Thoracic aorta (tissue), 2 donors: Measurements from ENCODE around the gene SHISA4. TPM values are rescaled to one million over a fixed set of nuclear protein-coding genes. Genes with fewer than 3 reads are reported as not detected.

Source experiments
- ATAC-seq: fragments of 150-250 bp; one replicate; pipeline ENCODE4 v1.8.0; 2017; ENCODE audit warnings: low read depth; ENCODE audit not compliant: insufficient number of reproducible peaks, low FRiP score
- DNase-seq: peaks from one replicate; pipeline ENCODE4 v3.0.0-alpha.2; 2020; ENCODE audit warnings: low spot score
- H3K27ac ChIP-seq, 2 donors: fragments of 200-600 bp; sonication (generic); 1 replicate in 1 of 2; 2 replicates in 1 of 2; pipeline ENCODE4 v1.5.1; 2016; ENCODE audit warnings: mild to moderate bottlenecking in 2 of 2, moderate library complexity in 2 of 2
- H3K27me3 ChIP-seq: fragments of 200-600 bp; sonication (generic); replicated peaks from 2 replicates; pipeline ENCODE4 v1.6.0; 2016; ENCODE audit warnings: mild to moderate bottlenecking; ENCODE audit not compliant: insufficient read depth
- H3K36me3 ChIP-seq: fragments of 200-600 bp; sonication (generic); one replicate; pipeline ENCODE4 v1.5.1; 2016
- H3K4me1 ChIP-seq, 2 donors: fragments of 200-600 bp; sonication (generic); 1 replicate in 1 of 2; 2 replicates in 1 of 2; pipeline versions ENCODE4 v1.5.1 to v1.6.0; 2016; ENCODE audit warnings: low read depth in 2 of 2, mild to moderate bottlenecking in 1 of 2; ENCODE audit not compliant: control insufficient read depth in 1 of 2
- H3K4me3 ChIP-seq: fragments of 200-600 bp; sonication (generic); 2 replicates; pipeline ENCODE4 v1.5.1; 2016; ENCODE audit warnings: mild to moderate bottlenecking
- H3K9me3 ChIP-seq: fragments of 200-600 bp; sonication (generic); 2 replicates; pipeline ENCODE4 v1.5.1; 2016
- CTCF ChIP-seq: fragments of 200-600 bp; sonication (generic); IDR thresholded peaks from one replicate; pipeline ENCODE4 v1.5.1; 2019; ENCODE audit warnings: antibody characterized with exemption
- total RNA-seq, 2 donors: library from RNA; depleted of rRNA; stranded (reverse); fragments of >200 nt; gene quantifications; one replicate each; pipeline versions ENCODE4 v1.1.0 to v1.2.3, GENCODE V29; 2016

The SHISA4 gene
- total RNA-seq, 2 donors from 2014 or later, result 38.9 to 115 TPM

DNA sequence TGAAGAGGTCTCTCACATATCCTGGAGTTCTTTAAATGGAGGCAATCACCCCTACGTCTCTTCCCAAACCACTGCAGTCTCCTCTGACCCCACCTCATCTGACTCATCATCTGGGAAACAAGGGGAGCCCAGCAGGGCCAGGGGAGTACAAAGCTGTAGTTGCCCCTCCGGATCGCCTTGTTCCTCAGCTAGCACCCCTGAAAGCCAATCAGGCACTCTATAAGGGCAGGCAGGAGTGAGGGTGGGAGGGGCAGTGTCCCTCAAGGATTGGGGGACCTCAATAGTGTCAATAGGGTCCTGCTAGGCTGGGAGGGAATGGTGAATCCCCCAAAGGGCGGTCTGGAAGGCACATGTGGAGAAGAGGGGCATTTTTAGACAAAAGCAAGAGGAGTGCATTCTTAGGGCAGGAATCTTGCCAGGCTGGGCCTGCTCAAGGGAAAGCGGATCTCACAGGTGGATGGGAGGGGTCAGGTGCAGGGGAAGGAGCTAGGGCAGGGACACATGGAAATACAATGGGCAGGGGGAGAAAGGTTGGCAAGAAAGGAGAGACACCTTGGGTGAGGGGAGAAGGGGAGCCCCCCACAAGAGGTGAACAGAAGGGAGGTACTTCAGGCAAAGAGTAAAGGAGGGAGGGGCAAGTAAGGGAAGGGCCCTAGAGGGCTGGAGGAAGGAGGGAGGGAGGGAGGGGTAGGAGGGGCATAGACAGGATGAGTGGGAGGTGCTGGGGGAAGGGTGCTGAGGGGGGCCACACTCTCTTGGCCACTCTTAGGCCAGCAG is 5.8 kb downstream of the SHISA4 start:
- Histone ChIP-seq H3K4me1 (peaks cover 29 to 76% of the 10 kb centered on the region in 2 donors), H3K36me3 (peaks cover 32% of the 10 kb centered on the region), H3K4me3 (no peak overlapping the region), H3K27ac (peak overlapping the region; percentile 93 to 96), H3K9me3 (no peaks in the 10 kb centered on the region), H3K27me3 (no peaks in the 10 kb centered on the region)
- DNase-seq, result no peak
- ATAC-seq, result no peak
- TF ChIP-seq CTCF, result no peak

- H3K9me3 ChIP-seq, result no peaks in the 10 kb centered on the region
- no peak for TF ChIP-seq CTCF
- ATAC-seq (no peak), DNase-seq (no peak)
- H3K27ac ChIP-seq, result peak overlapping the region; percentile 93 to 96
- H3K4me1 ChIP-seq, result peaks cover 32 to 78% of the 10 kb centered on the region in 2 donors
- H3K4me3 ChIP-seq, result no peak overlapping the region
- H3K27me3 ChIP-seq, result no peaks in the 10 kb centered on the region
- peaks cover 37% of the 10 kb centered on the region for H3K36me3 ChIP-seq
Measured at GRCh38 chr1:201895120-201895665, 6.5 kb downstream of the SHISA4 start.

DNA sequence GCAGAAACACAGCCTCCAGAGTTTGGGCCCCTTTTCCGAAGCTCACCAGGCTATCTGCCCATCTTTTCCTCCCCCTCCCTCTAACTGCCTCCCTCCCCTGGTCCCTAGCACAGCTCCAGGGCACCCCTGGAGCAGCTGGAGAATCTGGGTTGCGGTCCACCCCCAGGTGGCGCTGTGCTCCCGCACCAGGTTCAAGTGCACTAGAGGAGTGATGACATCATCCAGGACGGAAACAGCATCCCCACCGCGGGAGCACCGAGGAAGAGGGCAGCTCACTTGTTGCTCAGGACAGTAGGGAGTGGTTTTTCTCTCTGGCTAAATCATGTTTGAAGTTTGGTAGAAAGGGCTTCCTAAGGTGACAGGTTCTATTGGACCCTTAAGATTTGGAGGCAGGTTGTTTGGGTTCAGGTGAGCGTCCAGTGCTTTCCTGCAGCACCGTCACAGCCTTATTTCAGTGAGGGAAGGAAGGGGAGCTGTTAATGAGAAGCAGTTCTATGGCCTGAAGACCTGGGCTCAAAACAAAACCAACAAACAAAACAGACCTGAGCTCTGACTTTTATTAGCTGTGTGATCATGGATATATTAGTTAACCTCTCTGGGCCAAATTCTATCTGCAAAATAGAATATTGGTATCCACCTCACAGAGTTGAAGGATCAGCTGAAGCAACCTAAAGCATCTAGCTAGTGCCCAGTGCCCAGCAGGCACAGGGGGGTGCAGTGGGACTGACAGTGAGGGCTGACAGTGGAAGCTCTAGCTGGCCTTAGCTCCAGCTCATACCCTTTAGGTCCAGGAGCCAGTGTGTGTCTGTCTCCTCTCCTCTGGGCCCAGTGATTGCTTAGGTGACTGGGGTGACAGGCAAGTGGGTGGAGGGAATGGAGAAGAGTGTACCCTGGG is 7.5 kb downstream of the SHISA4 start:
- H3K4me3 ChIP-seq, result no peak overlapping the region
- H3K27me3 ChIP-seq, result no peaks in the 10 kb centered on the region
- H3K36me3 ChIP-seq, result peaks cover 37% of the 10 kb centered on the region
- H3K27ac ChIP-seq, result peak overlapping the region; percentile 93 to 96
- peak; percentile 39 for ATAC-seq
- no peaks in the 10 kb centered on the region for H3K9me3 ChIP-seq
- peak; percentile 70 for DNase-seq
- TF ChIP-seq CTCF, result peak; percentile 95
- H3K4me1 ChIP-seq, result peaks cover 37 to 78% of the 10 kb centered on the region in 2 donors

GRCh38 chr1:201896951-201897391 is 8.3 kb downstream of the SHISA4 start:
- Histone ChIP-seq H3K27ac (peak overlapping the region; percentile 93 to 96), H3K4me1 (peaks cover 39 to 73% of the 10 kb centered on the region in 2 donors), H3K36me3 (peaks cover 37% of the 10 kb centered on the region), H3K4me3 (no peak overlapping the region), H3K9me3 (no peaks in the 10 kb centered on the region), H3K27me3 (no peaks in the 10 kb centered on the region)
- peak; percentile 72 for DNase-seq
- ATAC-seq, result peak; percentile 16
- no peak for TF ChIP-seq CTCF
